NCI-H2107 (cell line): ENCODE data around the gene WNT3A.
A peak's percentile ranks its signal among the peaks of the same experiment; 100 is the strongest.

Source experiments
- DNase-seq: peaks from one replicate; lab custom pipeline; 2025; lab: John Stamatoyannopoulos, UW

Gene WNT3A

DNA sequence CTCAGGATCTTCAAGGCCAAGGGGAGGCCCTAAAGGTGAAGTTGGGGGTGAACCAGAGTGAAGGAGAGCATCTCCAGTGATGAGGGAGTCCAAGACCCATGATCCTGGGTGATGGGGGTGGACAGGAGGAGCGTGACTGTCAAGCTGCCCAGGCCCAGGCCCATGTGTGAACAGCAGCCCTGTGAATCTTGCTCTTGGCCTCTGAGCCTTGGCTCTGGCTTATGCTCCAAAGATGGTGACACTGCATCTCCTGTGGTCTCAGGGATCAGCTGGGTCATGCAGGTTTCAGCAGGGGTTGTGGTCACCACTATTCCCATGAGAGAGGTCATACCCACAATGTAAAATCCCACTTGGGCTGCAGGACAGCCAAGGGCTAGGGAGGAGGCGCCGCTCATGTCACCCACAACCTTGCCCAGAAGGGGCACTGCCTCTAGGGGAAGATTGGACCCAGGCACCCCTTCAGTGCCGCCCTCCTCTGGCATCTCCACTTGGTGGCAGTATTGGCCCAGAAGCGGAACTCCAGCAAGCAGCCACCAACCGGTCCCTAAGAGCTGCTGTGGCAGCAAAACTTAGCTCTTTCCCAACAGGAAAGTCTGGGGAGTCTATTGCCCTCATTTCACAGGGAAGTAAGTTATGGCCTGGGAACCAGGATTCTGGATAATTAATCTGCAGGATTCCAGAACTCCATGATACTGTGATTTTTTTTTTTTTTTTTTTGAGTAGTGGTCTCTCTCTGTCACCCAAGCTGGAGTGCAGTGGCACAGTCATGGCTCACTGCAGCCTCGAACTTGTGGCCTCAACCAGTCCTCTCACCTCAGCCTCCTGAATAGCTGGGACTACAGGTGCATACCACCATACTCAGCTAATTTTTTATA lies 7.5 kb upstream of the WNT3A start:
- DNase-seq: peak; percentile 69

DNA sequence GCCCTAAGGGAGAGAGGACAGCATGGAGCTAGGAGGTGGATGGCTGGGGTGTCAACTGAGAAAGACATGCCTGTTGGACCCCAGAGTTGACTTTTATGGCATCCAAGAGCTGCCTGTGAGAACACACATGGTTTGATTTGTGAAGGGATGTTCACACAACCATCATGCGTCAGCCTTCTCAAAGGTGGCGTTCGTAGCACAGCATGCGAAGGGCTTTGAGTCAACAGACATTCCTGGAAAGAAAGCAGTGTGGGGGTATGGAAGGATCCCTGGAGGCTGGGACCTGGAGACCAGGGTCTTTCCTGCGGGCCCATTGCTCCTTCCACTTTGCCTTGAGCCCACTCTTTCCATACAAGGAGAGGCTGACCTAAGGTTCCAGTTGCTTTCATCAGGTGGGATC lies 6.4 kb upstream of the WNT3A start:
- no peak for DNase-seq

DNA sequence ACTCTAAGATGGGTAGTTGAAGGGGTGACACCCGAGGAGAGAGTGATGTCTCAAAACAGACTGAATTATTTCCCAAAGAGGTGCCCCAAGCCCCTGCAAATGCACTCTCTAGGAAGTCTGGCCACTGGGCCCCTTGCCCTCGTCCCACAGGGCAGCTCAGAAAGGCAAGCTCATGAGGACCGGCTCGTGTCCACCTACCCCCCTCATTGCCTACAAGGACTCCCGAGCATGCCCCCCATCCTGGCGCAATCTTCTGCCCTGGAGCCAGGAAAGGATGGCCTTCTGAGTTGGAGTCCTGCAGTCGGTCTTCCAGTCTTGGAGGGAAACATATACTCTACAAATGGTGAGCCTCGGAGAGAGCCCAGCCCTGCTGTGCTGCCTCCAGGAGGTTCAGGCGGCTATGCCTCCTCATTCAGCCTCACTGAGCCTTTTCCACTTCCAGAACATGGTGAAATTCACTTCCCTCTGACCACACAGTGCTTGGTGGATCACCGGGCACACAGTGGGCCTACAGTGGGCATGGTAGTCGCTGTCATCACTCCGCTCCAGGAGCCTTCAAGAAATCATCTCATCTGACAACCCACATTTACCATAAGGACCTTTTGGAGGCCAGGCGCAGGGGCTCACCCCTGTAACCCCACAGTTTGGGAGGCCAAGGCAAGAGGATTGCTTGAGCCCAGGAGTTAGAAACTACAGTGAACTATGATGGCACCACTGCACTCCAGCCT lies 5.8 kb upstream of the WNT3A start:
- DNase-seq: no peak

GRCh38 chr1:228001738-228002535 lies 4.9 kb upstream of the WNT3A start:
- no peak for DNase-seq

DNA sequence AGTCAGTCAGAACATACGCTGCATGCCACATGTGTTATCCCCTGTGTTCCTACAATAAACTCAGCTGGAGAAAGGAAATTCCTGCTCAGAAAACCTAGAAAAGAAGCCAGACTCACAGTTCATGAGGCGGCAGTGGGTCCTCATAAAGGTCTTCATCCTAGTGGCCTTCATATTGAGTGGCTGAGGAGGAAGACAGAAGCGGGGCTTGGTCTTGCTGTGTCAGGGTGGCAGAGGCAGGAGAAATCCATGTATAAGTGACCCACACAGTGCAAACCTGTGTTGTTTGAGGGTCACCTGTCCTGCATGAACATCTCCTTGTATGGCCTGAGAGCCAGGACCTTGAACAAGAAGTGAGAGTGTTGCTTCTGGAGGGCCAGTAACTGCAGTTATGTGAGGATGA lies 4.0 kb upstream of the WNT3A start:
- DNase-seq: no peak

DNA sequence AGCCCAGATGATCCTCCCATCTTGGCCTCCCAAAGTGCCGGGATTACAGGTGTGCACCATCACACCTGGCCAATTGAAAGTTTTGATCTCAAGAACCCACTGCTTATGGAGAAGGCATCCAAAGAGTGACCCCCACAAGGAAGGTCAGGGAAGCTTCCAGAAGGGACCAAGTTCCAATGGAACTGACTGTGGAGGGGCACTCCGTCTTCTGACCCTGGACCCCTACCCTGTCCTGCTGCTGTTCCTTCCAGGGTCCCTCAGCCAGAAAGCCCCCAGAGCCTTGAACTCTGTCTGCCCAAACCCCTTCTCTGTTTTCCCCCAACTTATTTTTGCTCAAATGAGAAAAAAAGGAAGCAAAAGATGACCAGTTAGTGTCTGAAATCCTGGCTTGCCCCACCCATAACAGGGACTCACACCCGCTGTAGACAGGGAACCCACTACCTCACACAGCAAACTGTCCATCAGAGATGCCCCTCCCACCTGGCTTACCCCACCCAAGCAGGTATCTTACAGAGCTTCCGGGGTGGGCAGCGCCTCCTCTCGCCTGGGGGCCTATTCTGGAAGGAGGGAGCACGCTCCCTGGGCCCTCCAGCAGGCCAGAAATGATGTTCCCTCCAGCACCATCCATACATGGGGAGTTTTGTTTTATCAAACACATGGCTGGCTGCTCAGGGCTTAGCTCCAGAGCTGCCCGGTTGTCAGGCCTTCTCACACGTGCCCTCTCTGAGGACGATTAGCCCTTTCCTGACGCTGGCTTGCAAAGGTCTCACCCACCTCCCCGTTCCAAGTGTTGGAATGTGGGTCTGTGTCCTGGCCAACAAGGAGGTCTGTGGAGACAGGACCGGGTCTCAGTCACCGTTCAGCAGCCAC lies 3.1 kb upstream of the WNT3A start:
- DNase-seq: no peak

DNA sequence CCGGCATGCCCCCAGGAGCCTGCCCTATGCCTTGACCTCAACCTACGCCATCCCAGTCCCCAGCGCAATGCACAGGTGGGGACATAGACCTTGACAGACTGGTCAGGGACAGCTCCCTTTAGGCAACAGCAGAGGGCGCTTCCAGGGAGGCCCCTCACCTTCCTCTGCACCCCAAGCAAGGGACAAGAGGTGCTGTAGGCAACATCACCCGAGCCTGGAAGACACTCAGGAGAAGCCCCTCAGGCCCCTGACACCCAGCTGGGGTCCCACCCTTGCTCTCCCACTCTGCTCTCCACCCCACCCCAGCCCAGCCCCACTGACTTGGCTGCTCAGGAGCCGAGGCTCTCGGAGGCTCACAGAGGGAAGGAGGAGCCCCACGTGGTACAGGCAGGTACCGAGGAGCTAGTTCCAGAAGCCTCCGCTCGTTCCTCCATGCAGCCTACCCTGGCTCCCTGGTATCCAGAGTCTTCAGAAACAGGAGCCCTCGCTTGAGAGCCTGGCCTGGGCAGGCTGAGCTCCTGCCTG lies 2.4 kb upstream of the WNT3A start:
- DNase-seq: no peak

DNA sequence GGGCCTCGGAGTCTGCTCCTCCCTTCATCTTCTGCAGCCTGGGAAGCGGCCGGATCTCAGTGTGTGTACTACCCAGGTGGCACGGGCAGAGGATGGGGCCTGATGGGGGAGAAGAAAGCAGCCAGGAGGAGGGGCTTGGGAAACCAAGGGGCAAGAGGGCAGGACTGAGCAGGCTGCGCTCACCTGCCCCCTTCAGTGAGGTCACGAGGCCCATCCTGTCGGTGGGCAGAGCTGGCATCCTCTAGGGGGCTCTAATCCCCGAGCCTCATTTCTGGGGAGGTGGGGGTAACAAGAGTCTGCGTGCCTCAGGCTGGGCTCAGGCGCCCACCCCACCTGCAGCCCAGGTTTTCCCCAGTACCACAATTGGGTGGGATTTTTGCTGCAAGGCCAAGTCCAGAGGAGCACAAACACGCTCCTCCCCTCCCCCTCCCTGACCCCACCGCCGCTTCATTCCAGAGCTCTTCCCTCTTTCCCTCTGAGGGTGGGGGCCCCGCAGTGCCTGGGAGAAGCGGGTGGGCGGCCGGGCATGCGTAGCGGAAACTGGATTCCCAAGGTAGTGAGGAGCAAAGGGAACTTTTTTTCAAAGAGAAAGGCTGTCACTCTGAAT lies 1.8 kb upstream of the WNT3A start:
- DNase-seq: no peak

DNA sequence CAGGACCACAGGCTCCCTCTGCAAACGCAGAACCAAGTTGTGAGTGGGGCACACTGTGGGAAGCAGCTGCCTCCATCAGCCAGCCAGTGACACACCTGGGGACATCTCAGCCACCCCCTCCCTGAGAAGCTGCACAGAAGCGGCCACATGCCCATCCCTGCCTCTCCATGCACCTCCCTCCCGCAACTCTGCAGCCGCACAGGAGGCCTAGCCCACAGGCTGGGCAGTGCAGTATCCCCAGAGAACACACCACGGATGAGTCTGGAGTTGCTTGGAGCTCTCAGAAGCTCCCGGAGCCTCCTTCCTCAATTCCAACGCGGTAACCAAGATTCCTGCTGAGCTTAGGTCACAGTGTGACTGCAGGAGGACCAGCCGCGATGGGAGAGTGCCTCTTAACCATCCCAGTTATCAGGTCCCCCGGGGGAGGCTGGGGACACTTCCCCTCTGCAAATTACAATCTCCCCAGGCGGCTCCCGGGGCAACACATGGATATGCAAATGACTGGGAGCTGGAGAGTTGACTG lies 1.2 kb upstream of the WNT3A start:
- no peak for DNase-seq

- DNase-seq: no peak
Observed at GRCh38 chr1:228006034-228006785, 588 bp upstream of the WNT3A start.

GRCh38 chr1:228007049-228007800 lies 427 bp downstream of the WNT3A start:
- no peak for DNase-seq

DNA sequence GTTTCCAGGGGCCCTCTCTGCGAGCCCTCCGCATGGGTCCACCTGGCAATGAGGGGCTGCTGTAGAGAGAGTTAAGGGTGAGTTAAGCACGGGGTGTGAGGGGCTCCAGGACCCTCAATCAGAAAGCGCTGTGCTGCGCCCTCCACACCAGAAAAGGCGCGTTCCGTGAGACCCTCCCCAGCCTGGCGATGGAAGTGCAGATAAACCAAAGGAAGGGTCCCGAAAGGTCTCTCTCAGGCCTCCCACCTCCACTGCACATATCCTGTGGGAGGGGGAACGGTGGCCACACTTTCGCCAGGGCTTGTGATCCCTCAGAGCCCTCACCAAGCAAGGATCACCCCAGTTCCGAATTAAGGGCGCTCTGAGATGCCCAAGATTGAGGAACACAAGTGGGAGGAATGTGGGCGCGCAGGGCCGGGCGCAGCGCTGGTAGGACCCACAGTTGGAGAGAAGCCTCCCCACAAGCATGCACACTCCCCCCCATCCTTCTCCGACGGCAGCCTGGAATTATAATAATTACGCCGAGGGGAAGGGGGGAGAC lies 1.1 kb downstream of the WNT3A start:
- no peak for DNase-seq

- DNase-seq: no peak
Observed at GRCh38 chr1:228008391-228009115, 1.8 kb downstream of the WNT3A start.

DNA sequence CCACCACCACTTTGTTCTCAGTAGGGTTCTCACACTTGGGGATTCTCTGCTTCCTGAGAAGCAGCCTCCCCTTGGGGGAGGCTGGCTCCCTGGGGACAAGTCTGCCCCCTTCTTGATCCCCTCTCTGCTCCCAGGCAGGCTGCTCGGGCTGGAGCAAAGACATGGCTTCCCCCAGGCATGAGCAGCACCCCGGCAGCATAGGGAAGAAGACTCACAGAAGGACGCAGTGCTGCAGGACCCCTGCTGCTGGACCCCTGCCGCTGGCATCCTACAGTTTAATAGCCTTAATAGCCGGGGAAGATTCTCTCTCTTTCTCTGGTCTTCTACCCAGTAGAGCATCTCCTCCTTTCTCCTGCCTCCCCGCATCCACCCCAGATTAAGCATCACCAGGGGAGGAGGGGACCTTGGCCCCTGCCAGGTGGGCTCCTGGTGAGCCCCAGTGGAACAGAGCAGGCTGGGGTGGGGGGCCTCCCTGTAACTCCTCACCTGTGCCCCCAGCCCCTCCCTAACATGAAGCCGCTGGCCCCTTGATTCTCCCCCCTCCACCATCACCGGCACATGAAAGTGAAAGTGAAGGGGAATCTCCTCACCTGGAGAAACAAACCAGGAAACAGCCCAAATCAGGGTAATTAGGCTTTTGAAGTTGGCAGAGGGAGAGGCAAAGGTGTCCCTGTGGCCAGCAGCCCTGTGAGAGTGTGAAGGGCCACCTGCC lies 2.5 kb downstream of the WNT3A start:
- DNase-seq: no peak

DNA sequence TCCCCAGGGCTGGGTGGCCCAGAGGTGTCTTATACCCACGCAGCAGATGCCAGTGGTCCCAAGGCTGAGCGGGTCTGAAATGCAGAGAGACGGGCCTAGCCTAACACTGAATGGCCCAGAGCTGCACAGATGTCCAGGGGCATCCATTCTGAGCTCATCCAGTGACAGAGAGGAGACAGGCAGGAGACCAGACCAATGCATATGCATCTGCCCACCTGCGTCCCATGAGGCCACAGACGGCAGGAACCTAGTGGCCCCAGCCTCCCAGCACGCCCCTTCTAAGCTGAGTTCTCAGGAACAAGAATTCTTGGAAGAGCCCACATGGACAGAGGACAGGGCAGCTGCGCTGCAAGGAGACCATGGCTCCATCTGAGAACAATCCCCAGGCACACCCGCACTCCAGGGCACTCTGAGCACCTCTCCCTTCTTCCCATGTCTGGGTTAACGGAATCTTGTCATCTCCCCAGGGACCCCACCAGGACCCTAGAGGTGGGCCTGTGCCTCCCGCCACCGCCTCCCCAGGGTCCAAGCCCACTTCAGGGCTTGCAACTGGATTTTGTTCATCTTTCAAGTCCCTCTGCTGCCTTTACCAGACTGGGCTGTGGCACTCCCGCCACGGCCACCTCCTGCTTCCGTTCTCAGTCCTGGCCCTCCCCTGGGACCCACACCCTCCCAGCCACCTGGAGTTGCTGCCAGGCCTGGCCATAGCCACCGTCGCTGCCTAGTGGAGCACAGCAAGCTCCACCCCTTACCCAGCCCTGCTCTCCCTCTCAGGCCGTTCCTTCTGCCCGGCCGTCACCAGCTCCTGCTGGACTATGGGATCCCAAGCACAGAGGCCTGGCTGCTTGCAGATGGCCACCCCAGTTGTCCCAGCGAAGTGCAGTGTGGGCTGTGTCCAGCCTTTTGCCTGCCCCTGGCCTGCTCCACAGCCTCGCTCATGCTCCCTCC lies 3.3 kb downstream of the WNT3A start:
- DNase-seq: peak; percentile 38

GRCh38 chr1:228010921-228011320 lies 4.1 kb downstream of the WNT3A start:
- DNase-seq: no peak
